ENCODE results near the gene GDF9.

DNA sequence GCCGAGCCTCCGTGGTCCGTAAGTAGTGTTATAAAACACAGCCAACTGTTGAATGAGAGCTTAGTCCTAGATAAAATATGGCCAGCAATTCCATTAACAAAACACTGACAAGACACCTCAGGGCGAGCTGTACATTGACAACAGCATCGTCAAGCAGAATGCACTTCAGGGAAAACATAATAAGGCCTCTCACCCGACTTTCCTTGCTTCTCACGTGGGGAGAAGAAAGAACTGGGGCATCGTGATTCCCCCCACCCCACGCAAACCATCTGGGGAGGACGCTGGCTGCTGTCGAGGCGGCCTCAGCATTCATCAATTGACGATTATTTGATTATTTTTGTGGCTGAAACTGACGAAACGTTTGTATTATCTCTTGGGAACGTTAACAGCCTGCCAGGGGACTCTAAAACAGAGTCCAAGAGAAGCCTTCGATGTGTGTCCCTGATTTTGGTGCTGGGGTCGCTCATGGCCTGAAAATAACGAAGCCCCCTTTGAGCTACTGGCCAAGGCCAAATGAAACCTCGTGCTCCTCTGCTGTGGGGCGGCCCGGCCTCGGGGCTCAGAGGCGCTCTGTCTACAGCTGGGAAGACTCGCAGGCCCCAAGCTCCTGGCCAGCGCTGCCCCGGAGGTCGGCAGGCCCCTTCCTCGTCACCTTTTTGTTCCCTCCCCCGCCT is 464 bp downstream of the GDF9 start:
- TF ChIP-seq, protein P1, sequence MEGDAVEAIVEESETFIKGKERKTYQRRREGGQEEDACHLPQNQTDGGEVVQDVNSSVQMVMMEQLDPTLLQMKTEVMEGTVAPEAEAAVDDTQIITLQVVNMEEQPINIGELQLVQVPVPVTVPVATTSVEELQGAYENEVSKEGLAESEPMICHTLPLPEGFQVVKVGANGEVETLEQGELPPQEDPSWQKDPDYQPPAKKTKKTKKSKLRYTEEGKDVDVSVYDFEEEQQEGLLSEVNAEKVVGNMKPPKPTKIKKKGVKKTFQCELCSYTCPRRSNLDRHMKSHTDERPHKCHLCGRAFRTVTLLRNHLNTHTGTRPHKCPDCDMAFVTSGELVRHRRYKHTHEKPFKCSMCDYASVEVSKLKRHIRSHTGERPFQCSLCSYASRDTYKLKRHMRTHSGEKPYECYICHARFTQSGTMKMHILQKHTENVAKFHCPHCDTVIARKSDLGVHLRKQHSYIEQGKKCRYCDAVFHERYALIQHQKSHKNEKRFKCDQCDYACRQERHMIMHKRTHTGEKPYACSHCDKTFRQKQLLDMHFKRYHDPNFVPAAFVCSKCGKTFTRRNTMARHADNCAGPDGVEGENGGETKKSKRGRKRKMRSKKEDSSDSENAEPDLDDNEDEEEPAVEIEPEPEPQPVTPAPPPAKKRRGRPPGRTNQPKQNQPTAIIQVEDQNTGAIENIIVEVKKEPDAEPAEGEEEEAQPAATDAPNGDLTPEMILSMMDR (IDR thresholded peaks at IDR 0.05): no peak
- TF ChIP-seq POLR2A (IDR thresholded peaks at IDR 0.05): no peak
